GM13976 (cell line): ENCODE measurements around the gene PARN.
"Not testable (repeated sequence)": the region's sequence is repeated elsewhere in the genome, so short reads cannot be mapped to it uniquely, and the experiment has no call there.

Source experiments
- DNase-seq: peaks from one replicate; pipeline ENCODE4 v3.0.0; 2012; ENCODE audit warnings: low spot score
- CTCF ChIP-seq: IDR thresholded peaks from 2 replicates; pipeline ENCODE4 v1.5.1; 2012; ENCODE audit warnings: borderline replicate concordance, mild to moderate bottlenecking; ENCODE audit not compliant: insufficient read depth; ENCODE audit errors: extremely low read depth, missing control alignments, control extremely low read depth
- in situ Hi-C: fragments of 300-500 bp; cut with MboI; formaldehyde crosslinking; loops from one replicate; pipeline ENCODE4 v1.12.0; 2022; ENCODE audit warnings: low sequenced_read_pairs, mixed read lengths, inconsistent platforms; ENCODE audit not compliant: unreplicated experiment

The PARN gene

GRCh38 chr16:14400285-14400977, 229.6 kb downstream of the PARN start:
- in situ Hi-C loops: loop anchor here (25.0 kb wide), 1 partner anchor 112 kb away; no protein-coding TSS in a partner anchor
- no peak for DNase-seq
- TF ChIP-seq CTCF: no peak

DNA sequence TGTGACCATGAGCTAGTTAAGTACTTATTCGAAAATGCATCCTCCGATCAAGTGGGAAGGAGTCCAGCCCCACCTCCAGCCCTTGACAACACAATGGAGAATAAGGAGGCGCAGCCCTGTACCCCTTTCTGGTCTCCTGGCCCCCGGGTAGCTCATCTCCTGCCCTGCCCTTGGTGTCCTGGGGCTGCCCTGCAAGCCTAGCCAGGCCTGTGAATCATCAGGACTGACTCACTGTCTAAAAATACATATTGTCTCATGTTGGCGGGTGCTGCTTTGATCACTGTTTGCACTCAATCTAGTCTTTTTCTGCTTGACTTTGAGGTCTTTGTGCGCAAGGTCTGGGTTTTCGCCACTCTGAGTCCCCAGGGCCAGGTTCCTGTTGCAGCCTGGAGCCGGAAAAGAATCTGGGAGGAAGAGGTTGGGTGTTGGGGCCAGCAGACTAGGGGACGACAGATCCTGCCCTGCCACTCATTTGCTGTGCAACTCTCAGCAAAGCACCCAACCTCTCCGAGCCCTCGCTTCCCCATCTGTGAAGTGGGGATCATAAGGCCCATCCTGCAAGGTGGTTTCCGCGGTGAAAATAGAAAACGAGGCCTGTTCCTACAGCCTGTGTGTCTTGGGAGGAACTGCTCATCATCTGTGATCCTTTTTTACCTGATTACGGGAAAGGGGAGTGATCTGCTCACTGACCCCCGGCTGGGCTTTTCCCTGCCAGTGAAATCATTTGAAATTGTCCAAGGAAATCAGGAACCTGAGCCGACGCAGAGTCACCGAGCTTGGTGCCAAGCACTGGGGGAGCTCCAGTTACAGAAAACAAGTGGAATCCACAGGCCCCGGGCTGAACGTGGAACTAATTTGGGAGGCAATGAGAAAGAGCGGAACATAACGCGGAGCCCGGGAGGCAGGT, 230.4 kb downstream of the PARN start:
- TF ChIP-seq CTCF: no peak
- in situ Hi-C loops: loop anchor here (25.0 kb wide), 1 partner anchor 113 kb away; no protein-coding TSS in a partner anchor
- no peak for DNase-seq

DNA sequence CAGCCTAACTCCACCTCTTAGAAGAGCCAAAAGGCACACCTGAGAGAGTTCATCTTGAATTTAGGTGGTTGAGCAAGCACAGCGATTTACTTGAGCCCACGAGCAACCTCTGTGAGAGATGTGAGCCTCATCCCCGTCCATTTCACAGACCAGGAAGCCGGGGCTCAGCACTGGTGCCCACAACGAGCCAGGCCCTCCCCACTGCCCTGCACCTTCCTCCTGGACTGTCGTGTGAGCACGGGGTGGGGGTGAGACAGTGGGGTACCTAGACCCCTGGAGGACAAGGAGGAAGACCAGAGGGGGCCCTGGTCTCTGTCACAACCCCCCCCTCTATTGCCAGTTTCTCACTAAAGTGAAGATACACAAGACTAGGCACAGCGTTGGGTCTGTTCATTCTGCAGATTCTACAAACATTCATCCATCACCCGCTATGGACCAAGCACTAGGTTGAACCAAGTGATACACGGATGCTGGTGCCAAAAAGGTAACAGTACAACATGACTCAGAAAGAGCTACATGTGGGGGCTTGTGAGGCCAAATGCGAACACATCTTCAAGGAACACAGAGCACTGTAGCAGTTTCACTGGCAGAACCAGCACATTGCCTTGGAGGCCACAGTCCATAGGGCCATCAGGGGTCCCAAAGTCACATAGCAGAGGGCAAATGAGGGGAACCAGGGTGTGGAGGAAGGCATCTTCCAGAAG, 231.9 kb downstream of the PARN start:
- DNase-seq: no peak
- in situ Hi-C loops: no loop called here
- no peak for TF ChIP-seq CTCF

- DNase-seq, in situ Hi-C loops: not testable (repeated sequence)
Observed at GRCh38 chr16:14395710-14396304, 234.3 kb downstream of the PARN start.

DNA sequence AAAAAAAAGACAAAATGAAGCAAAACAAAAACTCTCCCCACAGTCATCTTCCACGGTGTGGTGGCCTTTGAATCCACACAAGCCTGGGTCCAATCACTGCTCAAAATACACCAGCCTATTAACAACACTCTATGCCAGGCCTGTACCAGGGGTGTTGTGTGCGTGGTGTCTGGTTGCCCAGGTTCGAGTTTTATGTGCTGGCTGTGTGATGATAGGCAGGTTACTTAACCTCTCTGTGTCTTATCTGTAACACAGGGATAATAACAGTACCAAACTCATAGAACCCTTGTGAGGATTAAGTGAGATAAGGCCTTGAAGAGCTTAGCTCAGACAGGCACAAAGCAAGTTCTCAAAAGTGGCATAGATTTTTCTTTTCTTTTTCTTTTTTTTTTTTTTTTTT, 235.2 kb downstream of the PARN start:
- TF ChIP-seq CTCF: no peak
- DNase-seq: no peak
- in situ Hi-C loops: no loop called here

GRCh38 chr16:14392960-14393359, 237.1 kb downstream of the PARN start:
- no peak for TF ChIP-seq CTCF
- no peak for DNase-seq
- in situ Hi-C loops: no loop called here
